CD4-positive, CD25-positive, alpha-beta regulatory T cell (primary cell): ENCODE results near the gene SHOC2. TPM values are rescaled to one million over a fixed set of nuclear protein-coding genes. Genes with fewer than 3 reads are reported as not detected.

Experiments
- ATAC-seq, 2 donors: fragments of 150-1000 bp; cut with Tn5 transposase; one replicate each; pipeline ENCODE4 v1.10.0; 2021; ENCODE audit warnings: low read depth in 2 of 2, moderate number of reproducible peaks in 2 of 2, moderate library complexity in 1 of 2
- DNase-seq, 3 donors: peaks; one replicate each; pipeline versions ENCODE4 v3.0.0 to v3.0.0-alpha.2; 2012 to 2022; ENCODE audit warnings: mixed read lengths in 1 of 3
- H3K27ac ChIP-seq: one replicate; pipeline ENCODE4 v1.7.0; 2013; ENCODE audit warnings: mild to moderate bottlenecking, low read length; ENCODE audit not compliant: insufficient read depth, poor library complexity, severe bottlenecking
- H3K27me3 ChIP-seq: one replicate; pipeline ENCODE4 v1.7.0; 2013; ENCODE audit warnings: low read length; ENCODE audit not compliant: control insufficient read depth, insufficient read depth
- H3K36me3 ChIP-seq: one replicate; pipeline ENCODE4 v1.7.0; 2013; ENCODE audit warnings: mild to moderate bottlenecking, low read length, moderate library complexity; ENCODE audit not compliant: control insufficient read depth, insufficient read depth
- H3K4me1 ChIP-seq: 2 replicates; pipeline ENCODE4 v1.7.0; 2013; ENCODE audit warnings: mild to moderate bottlenecking, low read length; ENCODE audit not compliant: insufficient read depth, control insufficient read depth, poor library complexity, severe bottlenecking
- H3K4me3 ChIP-seq: one replicate; pipeline ENCODE4 v1.7.0; 2013; ENCODE audit warnings: low read depth, mild to moderate bottlenecking, low read length, moderate library complexity
- H3K9me3 ChIP-seq, 2 experiments: 1 replicate in 1 of 2; 2 replicates in 1 of 2; pipeline ENCODE4 v1.7.0; 2013; ENCODE audit warnings: low read length in 2 of 2, mild to moderate bottlenecking in 1 of 2, moderate library complexity in 1 of 2; ENCODE audit not compliant: control insufficient read depth in 2 of 2
- H3K27ac Mint-ChIP-seq, 3 donors: one replicate each; pipeline ENCODE4 v1.8.0; 2020 to 2022; ENCODE audit warnings: mild to moderate bottlenecking in 3 of 3, mixed read lengths in 3 of 3, moderate library complexity in 2 of 3
- H3K27me3 Mint-ChIP-seq: one replicate; pipeline ENCODE4 v1.8.0; 2022; ENCODE audit warnings: mild to moderate bottlenecking, mixed read lengths
- H3K36me3 Mint-ChIP-seq: one replicate; pipeline ENCODE4 v1.8.0; 2020; ENCODE audit warnings: mixed read lengths
- H3K4me1 Mint-ChIP-seq, 4 donors: one replicate each; pipeline ENCODE4 v1.8.0; 2020 to 2022; ENCODE audit warnings: mixed read lengths in 4 of 4, mild to moderate bottlenecking in 1 of 4
- H3K4me3 Mint-ChIP-seq, 4 donors: one replicate each; pipeline ENCODE4 v1.8.0; 2020 to 2022; ENCODE audit warnings: mild to moderate bottlenecking in 4 of 4, mixed read lengths in 4 of 4, moderate library complexity in 3 of 4
- H3K9me3 Mint-ChIP-seq, 7 donors: one replicate each; pipeline ENCODE4 v1.8.0; 2020 to 2022; ENCODE audit warnings: mixed read lengths in 7 of 7, mild to moderate bottlenecking in 3 of 7, moderate library complexity in 2 of 7
- polyA plus RNA-seq, 4 donors: library from polyadenylated mRNA; unstranded; fragments of 300-500 nt; fragmentation: Illumina TruSeq; gene quantifications; one replicate each; pipeline ENCODE4 v1.2.3, GENCODE V29; 2021
- total RNA-seq: library from RNA; stranded (reverse); gene quantifications from one replicate; pipeline ENCODE4 v1.2.3, GENCODE V29; 2022

Gene SHOC2
- total and polyA plus RNA-seq, 5 donors from 2014 or later = 62.1 to 91.3 (median 64.6) TPM

DNA sequence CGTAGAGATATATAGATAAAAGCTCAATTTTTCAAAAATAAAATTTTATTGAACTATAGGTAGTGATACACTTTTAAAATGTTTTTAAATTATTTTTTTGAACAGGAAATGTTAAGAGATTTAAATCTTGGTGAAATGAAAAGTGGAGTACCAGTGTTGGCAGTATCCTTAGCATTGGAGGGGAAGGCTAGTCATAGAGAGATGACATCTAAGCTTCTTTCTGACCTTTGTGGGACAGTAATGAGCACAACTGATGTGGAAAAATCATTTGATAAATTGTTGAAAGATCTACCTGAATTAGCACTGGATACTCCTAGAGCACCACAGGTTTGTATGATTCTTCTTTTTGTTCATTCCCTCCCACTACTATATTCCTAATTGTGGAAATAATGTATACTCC, 31.8 kb upstream of the SHOC2 start:
- Histone ChIP-seq H3K36me3 (peaks cover 89% of the 10 kb centered on the region), H3K27ac (no peak overlapping the region)

DNA sequence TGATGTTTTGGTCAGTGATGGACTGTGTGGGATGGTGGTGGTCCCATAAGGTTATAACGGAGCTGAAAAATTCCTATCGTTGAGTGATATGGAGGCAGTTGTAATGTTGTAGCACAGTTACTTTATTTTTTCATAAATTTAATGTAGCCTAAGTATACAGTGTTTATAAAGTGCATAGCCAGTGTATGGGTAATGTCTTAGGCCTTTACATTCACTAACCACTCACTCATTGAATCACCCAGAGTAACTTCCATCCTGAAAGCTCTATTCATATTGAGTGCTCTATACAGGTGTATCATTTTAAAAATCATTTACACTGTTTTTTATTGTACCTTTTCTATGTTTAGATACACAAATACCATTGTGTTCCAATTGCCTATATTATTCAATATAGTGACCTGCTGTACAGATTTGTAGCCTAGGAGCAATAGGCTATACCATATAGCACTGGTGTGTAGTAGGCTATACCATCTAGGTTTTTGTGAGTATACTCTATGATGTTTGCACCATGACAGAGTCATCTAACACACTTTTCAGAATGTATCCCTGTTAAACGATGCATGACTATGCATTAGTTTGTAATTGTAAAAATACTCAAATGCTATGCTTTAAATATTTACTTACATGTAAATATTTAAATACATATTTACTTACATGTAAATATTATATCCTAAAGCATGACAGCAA, 26.7 kb upstream of the SHOC2 start:
- Histone ChIP-seq H3K36me3 (peaks cover 92% of the 10 kb centered on the region), H3K27me3 (no peaks in the 10 kb centered on the region), H3K9me3 (no peaks in the 10 kb centered on the region), H3K4me3 (no peak overlapping the region), H3K4me1 (peaks cover 3% of the 10 kb centered on the region), H3K27ac (no peak overlapping the region)
- Mint-ChIP-seq H3K27me3 (no peaks in the 10 kb centered on the region), H3K36me3 (peaks cover 44% of the 10 kb centered on the region), H3K27ac (peak overlapping the region in 1 of 3 donors; percentile 32), H3K9me3 (no peaks in the 10 kb centered on the region), H3K4me3 (no peak overlapping the region), H3K4me1 (peaks cover 35 to 61% (median 39%) of the 10 kb centered on the region in 4 donors)
- no peak for ATAC-seq
- DNase-seq = no peak

More for the DNA sequence above, 31.8 kb upstream of the SHOC2 start:
- Histone ChIP-seq H3K9me3 (no peaks in the 10 kb centered on the region), H3K27me3 (no peaks in the 10 kb centered on the region), H3K4me1 (peaks cover 23% of the 10 kb centered on the region), H3K4me3 (no peak overlapping the region)
- H3K9me3 Mint-ChIP-seq = no peaks in the 10 kb centered on the region
- ATAC-seq (no peak), DNase-seq (no peak)
- H3K27me3 Mint-ChIP-seq = no peaks in the 10 kb centered on the region
- H3K27ac Mint-ChIP-seq = peak overlapping the region in 2 of 3 donors; percentile 22 to 78
- no peak overlapping the region for H3K4me3 Mint-ChIP-seq
- peaks cover 33 to 63% (median 36%) of the 10 kb centered on the region in 4 donors for H3K4me1 Mint-ChIP-seq
- H3K36me3 Mint-ChIP-seq = peaks cover 54% of the 10 kb centered on the region

DNA sequence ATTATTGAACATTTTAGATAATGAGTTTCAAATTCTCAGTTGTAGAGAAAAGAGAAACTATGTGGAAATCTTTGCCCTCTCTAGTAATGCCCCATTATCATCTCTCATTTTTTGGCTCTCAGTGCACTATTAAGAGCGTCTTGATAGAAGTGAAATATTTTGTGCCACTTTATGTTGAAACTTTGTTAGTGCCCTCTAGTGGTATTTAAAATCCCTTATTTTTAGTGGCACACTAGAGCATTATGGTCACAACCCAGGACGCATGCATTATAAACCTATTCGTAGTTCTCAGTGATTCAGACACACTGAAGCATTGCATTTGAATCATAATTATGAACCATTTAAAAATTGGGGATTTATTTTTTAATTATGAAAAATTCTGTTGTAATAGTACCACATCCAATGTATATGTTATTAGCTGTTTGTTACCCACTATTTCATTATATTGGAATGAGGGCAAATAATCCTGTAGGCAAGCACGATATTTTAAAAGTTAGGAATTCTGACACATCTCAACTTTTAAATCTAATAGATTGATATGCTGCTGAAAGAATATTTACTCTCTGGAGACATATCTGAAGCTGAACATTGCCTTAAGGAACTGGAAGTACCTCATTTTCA, 25.7 kb upstream of the SHOC2 start:
- peaks cover 3% of the 10 kb centered on the region for H3K4me1 ChIP-seq
- DNase-seq (peak in 2 of 3 donors; percentile 72 to 75), ATAC-seq (peak; percentile 73 to 93)
- Mint-ChIP-seq H3K9me3 (no peaks in the 10 kb centered on the region), H3K27me3 (no peaks in the 10 kb centered on the region), H3K4me1 (peaks cover 38 to 58% (median 40%) of the 10 kb centered on the region in 4 donors), H3K27ac (no peak overlapping the region), H3K4me3 (no peak overlapping the region), H3K36me3 (peaks cover 49% of the 10 kb centered on the region)
- peak overlapping the region; percentile 6 for H3K27ac ChIP-seq
- no peaks in the 10 kb centered on the region for H3K9me3 ChIP-seq
- no peaks in the 10 kb centered on the region for H3K27me3 ChIP-seq
- no peak overlapping the region for H3K4me3 ChIP-seq
- H3K36me3 ChIP-seq = peaks cover 92% of the 10 kb centered on the region

DNA sequence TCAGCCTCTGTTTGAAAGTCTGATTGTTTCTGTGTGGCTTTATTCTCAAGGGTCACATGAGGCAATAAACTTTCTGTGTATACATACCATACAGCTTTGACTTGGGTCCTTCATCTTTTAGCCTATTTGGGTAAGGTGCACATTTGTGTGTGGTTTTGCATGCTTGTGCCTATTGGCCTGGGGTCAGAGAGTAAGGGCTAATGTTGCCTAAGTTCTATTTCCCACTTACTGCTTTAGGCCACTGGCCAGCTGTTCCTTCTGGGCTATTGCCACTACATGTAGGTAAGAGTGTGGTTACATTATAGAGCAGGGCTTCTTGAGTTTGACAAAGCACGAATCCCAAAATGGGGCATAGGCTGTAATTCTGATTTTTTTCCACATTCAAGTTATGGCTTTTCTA, 22.2 kb upstream of the SHOC2 start:
- peaks cover 50% of the 10 kb centered on the region for H3K36me3 Mint-ChIP-seq
- H3K27ac Mint-ChIP-seq = no peak overlapping the region
- Histone ChIP-seq H3K27me3 (no peaks in the 10 kb centered on the region), H3K4me3 (no peak overlapping the region), H3K4me1 (peaks cover 3% of the 10 kb centered on the region), H3K27ac (no peak overlapping the region), H3K36me3 (peaks cover 90% of the 10 kb centered on the region), H3K9me3 (no peaks in the 10 kb centered on the region)
- H3K4me1 Mint-ChIP-seq = peaks cover 33 to 45% (median 36%) of the 10 kb centered on the region in 4 donors
- no peaks in the 10 kb centered on the region for H3K27me3 Mint-ChIP-seq
- ATAC-seq (no peak), DNase-seq (no peak)
- H3K9me3 Mint-ChIP-seq = no peaks in the 10 kb centered on the region
- no peak overlapping the region for H3K4me3 Mint-ChIP-seq

DNA sequence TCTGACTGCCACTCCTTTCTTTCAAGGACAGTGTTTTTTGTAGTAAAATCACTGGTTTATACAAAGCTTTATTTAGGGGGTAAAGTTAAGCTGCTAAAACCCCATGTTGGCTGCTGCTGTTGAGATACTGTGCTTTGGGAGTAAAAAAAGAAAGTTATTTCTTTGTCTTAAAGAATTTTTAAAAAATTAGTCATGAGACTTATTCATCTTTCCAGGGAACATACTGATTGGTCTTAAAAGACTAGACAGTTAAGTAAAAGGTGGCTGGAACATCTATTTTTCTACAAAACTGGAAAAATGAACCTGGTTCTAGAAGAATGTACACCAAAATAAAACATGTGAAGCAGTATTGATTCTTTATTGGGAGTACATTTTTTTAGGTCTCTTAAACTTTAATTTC, 21.0 kb upstream of the SHOC2 start:
- Mint-ChIP-seq H3K27ac (no peak overlapping the region), H3K4me1 (peaks cover 37 to 49% (median 40%) of the 10 kb centered on the region in 4 donors), H3K27me3 (no peaks in the 10 kb centered on the region), H3K4me3 (no peak overlapping the region), H3K36me3 (peaks cover 46% of the 10 kb centered on the region), H3K9me3 (no peaks in the 10 kb centered on the region)
- DNase-seq (no peak), ATAC-seq (no peak)
- Histone ChIP-seq H3K4me3 (no peak overlapping the region), H3K9me3 (no peaks in the 10 kb centered on the region), H3K36me3 (peaks cover 85% of the 10 kb centered on the region), H3K4me1 (peaks cover 3% of the 10 kb centered on the region), H3K27me3 (no peaks in the 10 kb centered on the region), H3K27ac (no peak overlapping the region)

DNA sequence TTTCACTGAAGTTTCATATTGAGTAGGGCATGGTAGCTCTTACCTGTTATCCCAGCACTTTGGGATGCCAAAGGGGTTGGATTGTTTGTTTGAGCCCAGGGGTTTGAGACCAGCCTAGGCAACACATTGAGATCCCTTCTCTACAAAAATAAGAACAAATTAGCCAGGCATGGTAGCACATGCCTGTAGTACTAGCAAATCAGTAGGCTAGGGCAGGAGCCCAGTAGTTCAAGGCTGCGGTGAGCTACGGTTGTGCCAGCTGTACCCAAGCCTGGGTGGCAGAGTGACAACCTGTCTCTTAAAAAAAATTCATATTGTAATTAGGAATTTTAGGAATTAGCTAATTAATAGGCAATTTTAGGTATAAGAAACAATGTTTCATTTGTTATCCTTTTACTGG, 18.4 kb upstream of the SHOC2 start:
- Mint-ChIP-seq H3K27me3 (no peaks in the 10 kb centered on the region), H3K4me3 (no peak overlapping the region), H3K27ac (peak overlapping the region in 1 of 3 donors; percentile 28), H3K36me3 (peaks cover 32% of the 10 kb centered on the region), H3K4me1 (peaks cover 22 to 47% (median 41%) of the 10 kb centered on the region in 4 donors), H3K9me3 (peaks cover 0 to 2% (median 0%) of the 10 kb centered on the region in 7 donors)
- Histone ChIP-seq H3K9me3 (no peaks in the 10 kb centered on the region), H3K4me3 (no peak overlapping the region), H3K36me3 (peaks cover 71% of the 10 kb centered on the region), H3K27me3 (no peaks in the 10 kb centered on the region), H3K27ac (no peak overlapping the region), H3K4me1 (peaks cover 3% of the 10 kb centered on the region)
- DNase-seq (no peak), ATAC-seq (no peak)

DNA sequence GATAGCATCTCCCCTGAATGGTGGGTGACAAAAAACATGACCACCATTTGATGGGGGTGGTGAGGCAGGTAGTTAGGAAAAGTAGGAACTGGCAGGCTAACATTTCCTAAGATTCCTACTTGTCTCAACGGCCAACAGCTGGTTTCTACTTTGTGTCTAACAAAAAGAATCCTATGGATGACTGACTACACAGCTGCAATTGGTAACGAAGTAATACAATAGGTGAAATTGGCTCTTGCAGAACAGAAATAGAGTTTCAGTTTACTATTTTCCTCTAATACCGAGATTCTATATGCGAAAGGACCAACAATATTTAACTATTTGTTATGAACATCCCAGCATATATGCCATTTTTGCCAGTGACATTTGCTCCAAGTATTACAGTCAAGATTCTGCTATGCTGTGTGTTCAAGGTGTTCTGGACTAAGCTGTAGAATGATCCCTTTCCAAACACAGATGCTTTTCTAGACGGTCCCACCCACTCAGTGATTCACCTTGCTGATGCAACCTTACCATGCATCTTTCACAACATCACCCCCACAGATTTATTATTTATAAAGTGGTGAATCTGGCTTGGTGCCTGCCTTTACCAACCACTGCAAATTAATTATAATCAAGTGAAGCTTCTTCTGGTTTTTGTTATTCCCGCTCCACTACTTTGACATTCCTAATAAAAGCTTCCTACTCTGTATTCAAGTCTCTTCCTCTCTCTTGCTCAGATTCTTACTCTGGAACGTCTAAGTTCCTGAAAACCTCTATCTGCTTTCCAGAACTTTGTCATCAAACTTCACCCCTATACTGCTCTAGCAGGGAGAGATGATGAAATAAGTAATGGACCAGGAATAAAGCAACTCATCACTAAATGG, 17.2 kb upstream of the SHOC2 start:
- H3K36me3 ChIP-seq = peaks cover 59% of the 10 kb centered on the region
- no peaks in the 10 kb centered on the region for H3K27me3 ChIP-seq
- Mint-ChIP-seq H3K9me3 (peaks cover 0 to 2% (median 0%) of the 10 kb centered on the region in 7 donors), H3K27ac (peak overlapping the region in 2 of 3 donors; percentile 13 to 33), H3K4me1 (peaks cover 17 to 41% (median 33%) of the 10 kb centered on the region in 4 donors), H3K27me3 (no peaks in the 10 kb centered on the region), H3K4me3 (no peak overlapping the region), H3K36me3 (peaks cover 27% of the 10 kb centered on the region)
- no peak overlapping the region for H3K4me3 ChIP-seq
- H3K27ac ChIP-seq = no peak overlapping the region
- no peaks in the 10 kb centered on the region for H3K9me3 ChIP-seq
- no peak for DNase-seq
- no peak for ATAC-seq
- H3K4me1 ChIP-seq = no peaks in the 10 kb centered on the region
